Measurements from ENCODE around the gene PILRB. TPM values are rescaled to one million over a fixed set of nuclear protein-coding genes. Genes with fewer than 3 reads are reported as not detected.
A peak's percentile ranks its signal among the peaks of the same experiment; 100 is the strongest.
"Not testable (repeated sequence)": the region's sequence is repeated elsewhere in the genome, so short reads cannot be mapped to it uniquely, and the experiment has no call there.

PILRB gene
- total and polyA plus RNA-seq, 2 of the 13 experiments (the other 11 are each of a cell fraction or from before 2014, with no cell fraction given) = 16.6 to 33.8 TPM

- peaks cover 16% of the 10 kb centered on the region for H3K4me1 ChIP-seq (ENCODE audit: insufficient read depth, low read length)
- H3K27ac ChIP-seq (ENCODE audit: extremely low read length, insufficient read depth, low read length) = no peak overlapping the region
- in situ Hi-C loops (cut with HindIII; ENCODE audit: extremely low pct_ligation_motif_present, low pct_unique_long_range_greater_than_20kb) (no loop called here), intact Hi-C loops (cut with micrococcal nuclease; ENCODE audit: unreplicated experiment) (loop anchor here (10.0 kb wide), 1 partner anchor 98 kb away; no protein-coding TSS in a partner anchor)
- H3K9me3 ChIP-seq (ENCODE audit: low read length) = no peaks in the 10 kb centered on the region
- BruUV-seq (replicated peaks) = no TSS peak
- CTCF ChIA-PET (ENCODE audit: low intra/inter-chr PET ratio, low total read pairs) = no interaction called here
- H3K9ac ChIP-seq (ENCODE audit: insufficient read depth, low read depth, low read length) = no peak overlapping the region
- DNase-seq (ENCODE audit: low spot score) (no peak), FAIRE-seq (no peak), ATAC-seq (no peak)
- H3K79me2 ChIP-seq (ENCODE audit: insufficient read depth, low read length) = peaks cover 5% of the 10 kb centered on the region
- no peaks in the 10 kb centered on the region for H3K27me3 ChIP-seq (ENCODE audit: control insufficient read depth in 1 of 2, insufficient read depth in 2 of 2, low read length in 2 of 2)
- TF ChIP-seq RELA (CRISPR knock-in tag; IDR thresholded peaks at IDR 0.05) (no peak), ZZZ3 (CRISPR knock-in tag; IDR thresholded peaks at IDR 0.05; ENCODE audit: borderline replicate concordance) (no peak), ZFYVE20 (CRISPR knock-in tag; IDR thresholded peaks at IDR 0.05; ENCODE audit: borderline replicate concordance, low read depth) (no peak), SRSF1 (optimal IDR thresholded peaks at IDR 0.05; ENCODE audit: low read depth, low read length) (no peak), ZNF136 (CRISPR knock-in tag; IDR thresholded peaks at IDR 0.05; ENCODE audit: low read depth) (no peak), BATF2 (CRISPR knock-in tag; IDR thresholded peaks at IDR 0.05) (no peak)
- 0 out of 2 replicates have a peak, but pooled peaks cover 10% of the 10 kb centered on the region for H4K20me1 ChIP-seq (ENCODE audit: insufficient read depth, low read length)
- H2AFZ ChIP-seq (ENCODE audit: low read length) = no peak overlapping the region
- no peak overlapping the region for H3K4me3 ChIP-seq (replicated peaks in 1 of 3; ENCODE audit: insufficient read depth in 1 of 3, low read depth in 2 of 3, low read length in 3 of 3)
- 98% methylated on average over 6 of the region's 6 CpGs for WGBS (ENCODE audit: low lambda C conversion rate)
- peaks cover 17 to 40% of the 10 kb centered on the region in 2 experiments for H3K36me3 ChIP-seq (replicated peaks in 1 of 2; ENCODE audit: control insufficient read depth in 1 of 2, insufficient read depth in 2 of 2, low read length in 2 of 2)
- H3K4me2 ChIP-seq (ENCODE audit: low read depth, low read length) = no peak overlapping the region
- POLR2A ChIA-PET = no interaction called here
These were observed 15.2 kb upstream of the PILRB start for GRCh38 chr7:100342765-100343164.

GRCh38 chr7:100344124-100344559 lies 13.8 kb upstream of the PILRB start:
- POLR2A ChIA-PET = interaction anchor here (0.8 to 1.4 kb wide), 2 partner anchors 84 to 97 kb away, joined by 3 read pairs; partner anchors contain the start of gene ZCWPW1
- BruUV-seq (replicated peaks); H3K9me3 ChIP-seq (ENCODE audit: low read length); H3K27ac ChIP-seq (ENCODE audit: extremely low read length, insufficient read depth, low read length); H3K4me2 ChIP-seq (ENCODE audit: low read depth, low read length); H3K79me2 ChIP-seq (ENCODE audit: insufficient read depth, low read length); H3K27me3 ChIP-seq (ENCODE audit: control insufficient read depth in 1 of 2, insufficient read depth in 2 of 2, low read length in 2 of 2); H4K20me1 ChIP-seq (ENCODE audit: insufficient read depth, low read length); H3K4me3 ChIP-seq (replicated peaks in 1 of 3; ENCODE audit: insufficient read depth in 1 of 3, low read depth in 2 of 3, low read length in 3 of 3); CTCF ChIA-PET (ENCODE audit: low intra/inter-chr PET ratio, low total read pairs); DNase-seq (ENCODE audit: low spot score); H3K9ac ChIP-seq (ENCODE audit: insufficient read depth, low read depth, low read length); in situ Hi-C loops (cut with HindIII; ENCODE audit: extremely low pct_ligation_motif_present, low pct_unique_long_range_greater_than_20kb); H2AFZ ChIP-seq (ENCODE audit: low read length); FAIRE-seq: not testable (repeated sequence)
- ATAC-seq = peak; percentile 49
- 96% methylated on average over 4 of the region's 4 CpGs for WGBS (ENCODE audit: low lambda C conversion rate)
- Histone ChIP-seq H3K4me1 (ENCODE audit: insufficient read depth, low read length) (peaks cover 11% of the 10 kb centered on the region), H3K36me3 (replicated peaks in 1 of 2; ENCODE audit: control insufficient read depth in 1 of 2, insufficient read depth in 2 of 2, low read length in 2 of 2) (peaks cover 18 to 47% of the 10 kb centered on the region in 2 experiments)
- intact Hi-C loops (cut with micrococcal nuclease; ENCODE audit: unreplicated experiment) = loop anchor here (10.0 kb wide), 1 partner anchor 99 kb away; no protein-coding TSS in a partner anchor
